ENCODE results near the gene CTIF. TPM values are rescaled to one million over a fixed set of nuclear protein-coding genes. Genes with fewer than 3 reads are reported as not detected.

CTIF gene
- total and polyA plus RNA-seq, 2 donors (not counting 1 experiment from before 2014, with no cell fraction given) = 27.2 to 28.1 TPM

DNA sequence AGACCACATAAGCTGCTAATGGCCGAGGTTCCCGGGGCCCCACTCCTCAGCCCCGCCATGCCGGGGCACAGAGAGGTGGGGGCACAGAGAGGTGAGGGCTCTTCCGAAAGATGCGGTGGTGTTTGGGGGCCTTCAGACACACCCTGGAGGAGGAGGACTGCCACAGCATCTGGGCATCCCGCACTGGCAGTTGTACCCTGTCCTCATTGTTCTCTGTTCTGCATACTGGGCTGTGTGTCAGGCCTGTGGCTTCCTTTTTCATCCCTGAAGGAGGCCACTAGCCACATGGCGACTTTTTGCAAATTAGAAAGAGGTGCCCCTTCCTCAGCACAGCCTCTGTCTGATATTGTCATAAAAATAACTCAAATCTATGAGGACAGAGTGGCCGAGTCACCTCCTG, 150.1 kb downstream of the CTIF start:
- no peaks in the 10 kb centered on the region for H4K20me1 ChIP-seq (ENCODE audit: control insufficient read depth, extremely low read depth, insufficient read depth, low read length)
- no peak overlapping the region for H3K4me2 ChIP-seq (ENCODE audit: extremely low read depth, insufficient read depth, low read length)
- no peaks in the 10 kb centered on the region for H3K9me3 ChIP-seq (ENCODE audit: control insufficient read depth, insufficient read depth, low read depth, low read length)
- peaks cover 1% of the 10 kb centered on the region for H3K4me1 ChIP-seq (ENCODE audit: control insufficient read depth, extremely low read depth, insufficient read depth, low read length)
- no peak overlapping the region for H3K9ac ChIP-seq (ENCODE audit: insufficient read depth, low read length)
- TF ChIP-seq, protein P1, sequence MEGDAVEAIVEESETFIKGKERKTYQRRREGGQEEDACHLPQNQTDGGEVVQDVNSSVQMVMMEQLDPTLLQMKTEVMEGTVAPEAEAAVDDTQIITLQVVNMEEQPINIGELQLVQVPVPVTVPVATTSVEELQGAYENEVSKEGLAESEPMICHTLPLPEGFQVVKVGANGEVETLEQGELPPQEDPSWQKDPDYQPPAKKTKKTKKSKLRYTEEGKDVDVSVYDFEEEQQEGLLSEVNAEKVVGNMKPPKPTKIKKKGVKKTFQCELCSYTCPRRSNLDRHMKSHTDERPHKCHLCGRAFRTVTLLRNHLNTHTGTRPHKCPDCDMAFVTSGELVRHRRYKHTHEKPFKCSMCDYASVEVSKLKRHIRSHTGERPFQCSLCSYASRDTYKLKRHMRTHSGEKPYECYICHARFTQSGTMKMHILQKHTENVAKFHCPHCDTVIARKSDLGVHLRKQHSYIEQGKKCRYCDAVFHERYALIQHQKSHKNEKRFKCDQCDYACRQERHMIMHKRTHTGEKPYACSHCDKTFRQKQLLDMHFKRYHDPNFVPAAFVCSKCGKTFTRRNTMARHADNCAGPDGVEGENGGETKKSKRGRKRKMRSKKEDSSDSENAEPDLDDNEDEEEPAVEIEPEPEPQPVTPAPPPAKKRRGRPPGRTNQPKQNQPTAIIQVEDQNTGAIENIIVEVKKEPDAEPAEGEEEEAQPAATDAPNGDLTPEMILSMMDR (conservative IDR thresholded peaks at IDR 0.05 in 1 of 2, IDR thresholded peaks at IDR 0.05 in 1 of 2; ENCODE audit: low read depth in 1 of 2, low read length in 2 of 2) = no peak
- no peak for TF ChIP-seq EZH2 (IDR thresholded peaks at IDR 0.05; ENCODE audit: low read length, missing control alignments)
- peaks cover 9% of the 10 kb centered on the region for H3K36me3 ChIP-seq (ENCODE audit: control insufficient read depth, insufficient read depth, low read length)
- no peak overlapping the region for H2AFZ ChIP-seq (ENCODE audit: low read length)
- H3K27ac ChIP-seq (ENCODE audit: insufficient read depth, low read length) = no peak overlapping the region
- H3K79me2 ChIP-seq (ENCODE audit: control insufficient read depth, insufficient read depth, low read length) = no peaks in the 10 kb centered on the region
- H3K4me3 ChIP-seq (replicated peaks in 1 of 4; ENCODE audit: control extremely low read depth in 1 of 4, insufficient read depth in 1 of 4, low read depth in 3 of 4, low read length in 4 of 4) = no peak overlapping the region
- DNase-seq (ENCODE audit: low read depth in 2 of 2) = no peak
- no peaks in the 10 kb centered on the region for H3K27me3 ChIP-seq (ENCODE audit: control insufficient read depth, insufficient read depth, low read length)

- H3K9me3 ChIP-seq (ENCODE audit: control insufficient read depth, insufficient read depth, low read depth, low read length) = no peaks in the 10 kb centered on the region
- H3K4me2 ChIP-seq (ENCODE audit: extremely low read depth, insufficient read depth, low read length) = no peak overlapping the region
- H4K20me1 ChIP-seq (ENCODE audit: control insufficient read depth, extremely low read depth, insufficient read depth, low read length) = no peaks in the 10 kb centered on the region
- no peak for TF ChIP-seq EZH2 (IDR thresholded peaks at IDR 0.05; ENCODE audit: low read length, missing control alignments)
- TF ChIP-seq, protein P1 (conservative IDR thresholded peaks at IDR 0.05 in 1 of 2, IDR thresholded peaks at IDR 0.05 in 1 of 2; ENCODE audit: low read depth in 1 of 2, low read length in 2 of 2) = no peak
- peaks cover 9% of the 10 kb centered on the region for H3K36me3 ChIP-seq (ENCODE audit: control insufficient read depth, insufficient read depth, low read length)
- no peak overlapping the region for H3K9ac ChIP-seq (ENCODE audit: insufficient read depth, low read length)
- H3K79me2 ChIP-seq (ENCODE audit: control insufficient read depth, insufficient read depth, low read length) = no peaks in the 10 kb centered on the region
- no peak overlapping the region for H3K4me3 ChIP-seq (replicated peaks in 1 of 4; ENCODE audit: control extremely low read depth in 1 of 4, insufficient read depth in 1 of 4, low read depth in 3 of 4, low read length in 4 of 4)
- no peak overlapping the region for H2AFZ ChIP-seq (ENCODE audit: low read length)
- H3K27ac ChIP-seq (ENCODE audit: insufficient read depth, low read length) = no peak overlapping the region
- no peak for DNase-seq (ENCODE audit: low read depth in 2 of 2)
- peaks cover 4% of the 10 kb centered on the region for H3K4me1 ChIP-seq (ENCODE audit: control insufficient read depth, extremely low read depth, insufficient read depth, low read length)
- H3K27me3 ChIP-seq (ENCODE audit: control insufficient read depth, insufficient read depth, low read length) = no peaks in the 10 kb centered on the region
Observed at GRCh38 chr18:48689548-48689947, 150.7 kb downstream of the CTIF start.

DNA sequence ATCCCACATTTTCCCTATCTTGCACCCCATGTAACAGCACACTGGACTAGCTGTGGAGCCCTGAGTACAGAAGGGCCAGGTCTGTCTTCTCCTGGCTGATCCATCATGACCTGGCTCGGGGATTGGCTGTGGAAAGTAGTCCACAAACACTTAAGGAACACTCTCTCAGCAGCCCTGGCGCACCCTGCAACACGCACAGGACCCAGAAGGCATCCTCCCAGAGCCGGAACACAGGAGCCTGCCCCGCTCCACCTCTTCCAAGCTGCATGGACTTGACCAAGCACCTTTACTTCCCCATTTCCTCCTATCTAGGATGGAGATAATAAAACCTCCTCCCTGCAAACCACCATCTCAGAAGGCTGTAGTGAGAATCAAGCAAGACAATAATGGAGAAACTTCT, 151.7 kb downstream of the CTIF start:
- no peaks in the 10 kb centered on the region for H3K9me3 ChIP-seq (ENCODE audit: control insufficient read depth, insufficient read depth, low read depth, low read length)
- no peak for DNase-seq (ENCODE audit: low read depth in 2 of 2)
- H3K4me2 ChIP-seq (ENCODE audit: extremely low read depth, insufficient read depth, low read length) = no peak overlapping the region
- H3K27me3 ChIP-seq (ENCODE audit: control insufficient read depth, insufficient read depth, low read length) = no peaks in the 10 kb centered on the region
- H2AFZ ChIP-seq (ENCODE audit: low read length) = no peak overlapping the region
- no peaks in the 10 kb centered on the region for H4K20me1 ChIP-seq (ENCODE audit: control insufficient read depth, extremely low read depth, insufficient read depth, low read length)
- no peak overlapping the region for H3K9ac ChIP-seq (ENCODE audit: insufficient read depth, low read length)
- no peak for TF ChIP-seq EZH2 (IDR thresholded peaks at IDR 0.05; ENCODE audit: low read length, missing control alignments)
- TF ChIP-seq, protein P1 (conservative IDR thresholded peaks at IDR 0.05 in 1 of 2, IDR thresholded peaks at IDR 0.05 in 1 of 2; ENCODE audit: low read depth in 1 of 2, low read length in 2 of 2) = no peak
- H3K4me1 ChIP-seq (ENCODE audit: control insufficient read depth, extremely low read depth, insufficient read depth, low read length) = peaks cover 4% of the 10 kb centered on the region
- no peak overlapping the region for H3K27ac ChIP-seq (ENCODE audit: insufficient read depth, low read length)
- H3K4me3 ChIP-seq (replicated peaks in 1 of 4; ENCODE audit: control extremely low read depth in 1 of 4, insufficient read depth in 1 of 4, low read depth in 3 of 4, low read length in 4 of 4) = no peak overlapping the region
- peaks cover 9% of the 10 kb centered on the region for H3K36me3 ChIP-seq (ENCODE audit: control insufficient read depth, insufficient read depth, low read length)
- no peaks in the 10 kb centered on the region for H3K79me2 ChIP-seq (ENCODE audit: control insufficient read depth, insufficient read depth, low read length)
